GM18907 (cell line): ENCODE data around the gene PPP1R9B.

ENCODE experiments used
- ATAC-seq: cut with Tn5 transposase; IDR thresholded peaks from one replicate; pipeline ENCODE4 v1.9.1; 2021; ENCODE audit warnings: mild to moderate bottlenecking, moderate library complexity; ENCODE audit not compliant: unreplicated experiment

The PPP1R9B gene

GRCh38 chr17:50188531-50188920, 38.0 kb upstream of the PPP1R9B start:
- no peak for ATAC-seq

- no peak for ATAC-seq
Observed at GRCh38 chr17:50187751-50188530, 37.5 kb upstream of the PPP1R9B start.

- no peak for ATAC-seq
Observed at GRCh38 chr17:50187394-50187725, 36.9 kb upstream of the PPP1R9B start.

- no peak for ATAC-seq
Observed at GRCh38 chr17:50186661-50187393, 36.4 kb upstream of the PPP1R9B start.

- no peak for ATAC-seq
Observed at GRCh38 chr17:50185631-50186471, 35.4 kb upstream of the PPP1R9B start.

- no peak for ATAC-seq
Observed at GRCh38 chr17:50184611-50185398, 34.3 kb upstream of the PPP1R9B start.

GRCh38 chr17:50184064-50184463, 33.6 kb upstream of the PPP1R9B start:
- no peak for ATAC-seq

- ATAC-seq = no peak
Observed at GRCh38 chr17:50183421-50183994, 33.0 kb upstream of the PPP1R9B start.

GRCh38 chr17:50182783-50183420, 32.4 kb upstream of the PPP1R9B start:
- no peak for ATAC-seq

GRCh38 chr17:50181591-50182560, 31.4 kb upstream of the PPP1R9B start:
- no peak for ATAC-seq

GRCh38 chr17:50181144-50181543, 30.7 kb upstream of the PPP1R9B start:
- no peak for ATAC-seq

- no peak for ATAC-seq
Observed at GRCh38 chr17:50180620-50181019, 30.1 kb upstream of the PPP1R9B start.

GRCh38 chr17:50180111-50180510, 29.6 kb upstream of the PPP1R9B start:
- ATAC-seq = no peak

GRCh38 chr17:50177983-50178834, 27.7 kb upstream of the PPP1R9B start:
- ATAC-seq = peak; percentile 66

- ATAC-seq = no peak
Observed at GRCh38 chr17:50177476-50177875, 27.0 kb upstream of the PPP1R9B start.

- ATAC-seq = no peak
Observed at GRCh38 chr17:50176559-50177357, 26.3 kb upstream of the PPP1R9B start.
